Upper lobe of left lung (tissue), 6 donors: ENCODE data around the gene GOLM1. TPM values are rescaled to one million over a fixed set of nuclear protein-coding genes. Genes with fewer than 3 reads are reported as not detected.

ENCODE experiments used
- ATAC-seq, 2 donors: fragments of 200-7000 bp; cut with Tn5 transposase; one replicate each; pipeline ENCODE4 v1.9.1; 2022; ENCODE audit warnings: mild to moderate bottlenecking in 2 of 2, moderate library complexity in 2 of 2; ENCODE audit not compliant: low FRiP score in 2 of 2
- DNase-seq, 2 donors: peaks; one replicate each; pipeline ENCODE4 v3.0.0-alpha.2; 2019 to 2020
- H3K27ac ChIP-seq, 4 donors: fragments of 200-600 bp; sonication (generic); one replicate each; pipeline ENCODE4 v1.5.1; 2016 to 2019
- H3K27me3 ChIP-seq, 4 donors: fragments of 200-600 bp; sonication (generic); one replicate each; pipeline ENCODE4 v1.5.1; 2017 to 2019
- H3K36me3 ChIP-seq, 4 donors: fragments of 200-600 bp; sonication (generic); one replicate each; pipeline ENCODE4 v1.5.1; 2016 to 2019
- H3K4me1 ChIP-seq, 4 donors: fragments of 200-600 bp; sonication (generic); one replicate each; pipeline ENCODE4 v1.5.1; 2018 to 2019
- H3K4me3 ChIP-seq, 4 donors: fragments of 200-600 bp; sonication (generic); one replicate each; pipeline ENCODE4 v1.5.1; 2017 to 2019; ENCODE audit warnings: mild to moderate bottlenecking in 2 of 4, moderate library complexity in 1 of 4
- H3K9me3 ChIP-seq, 4 donors: fragments of 200-600 bp; sonication (generic); one replicate each; pipeline ENCODE4 v1.5.1; 2018 to 2019
- CTCF ChIP-seq, 6 experiments: fragments of 450-650 bp in 4 of 6; fragments of 200-600 bp in 2 of 6; sonication (generic) in 2 of 6; IDR thresholded peaks; one replicate each; pipeline ENCODE4 v1.5.1; 2016 to 2019; ENCODE audit warnings: antibody characterized with exemption in 6 of 6
- EP300 ChIP-seq, 4 donors: sonication (generic); formaldehyde crosslinking; IDR thresholded peaks; one replicate each; pipeline ENCODE4 v1.5.1; 2017; ENCODE audit warnings: antibody characterized with exemption in 4 of 4, control low read depth in 2 of 4
- POLR2A ChIP-seq, 4 donors: fragments of 450-650 bp; IDR thresholded peaks; one replicate each; pipeline ENCODE4 v1.5.1; 2016 to 2017; ENCODE audit warnings: antibody characterized with exemption in 4 of 4, mild to moderate bottlenecking in 2 of 4
- POLR2AphosphoS5 ChIP-seq, 2 donors: sonication (generic); formaldehyde crosslinking; IDR thresholded peaks; one replicate each; pipeline ENCODE4 v1.5.1; 2017; ENCODE audit warnings: antibody characterized with exemption in 2 of 2
- WGBS, 2 donors: methylation state at CpG; one replicate each; pipeline ENCODE4 v1.1.5; 2017 to 2018; 5-methylcytosine and 5-hydroxymethylcytosine counted together
- small RNA-seq, 4 donors: library from RNA; depleted of rRNA; stranded (forward); fragments of <200 nt; gene quantifications; one replicate each; pipeline ENCODE3, GENCODE V24; 2016
- total RNA-seq, 6 donors: library from RNA; depleted of rRNA in 4 of 6; stranded (reverse); fragments of >200 nt in 4 of 6; gene quantifications; one replicate each; pipeline versions ENCODE4 v1.1.0 to v1.2.1, GENCODE V29; 2016 to 2021
- donor health status: DM: no; HTN: no; CAD: no; lungs with moderate emphysema.
- donor health status: DM: no; HTN: yes; CAD: no; lungs with severe emphysema.

GOLM1 gene
- total RNA-seq, 6 donors from 2014 or later = 3.1 to 27.5 (median 15.7) TPM

GRCh38 chr9:85984457-85984856 is 114.9 kb downstream of the GOLM1 start:
- TF ChIP-seq CTCF (IDR thresholded peaks at IDR 0.05) (no peak), EP300 (IDR thresholded peaks at IDR 0.05) (no peak), POLR2AphosphoS5 (IDR thresholded peaks at IDR 0.05) (no peak), POLR2A (IDR thresholded peaks at IDR 0.05) (no peak)
- Histone ChIP-seq H3K27me3 (no peaks in the 10 kb centered on the region), H3K9me3 (no peaks in the 10 kb centered on the region), H3K27ac (no peak overlapping the region), H3K36me3 (peaks cover 2 to 37% (median 23%) of the 10 kb centered on the region in 4 donors), H3K4me3 (no peak overlapping the region), H3K4me1 (no peaks in the 10 kb centered on the region)
- DNase-seq (no peak), ATAC-seq (no peak)
- 94 to 98% methylated on average over 2 of the region's 2 CpGs for WGBS, 2 donors

- H3K27me3 ChIP-seq = no peaks in the 10 kb centered on the region
- H3K4me1 ChIP-seq = no peaks in the 10 kb centered on the region
- ATAC-seq = no peak
- H3K4me3 ChIP-seq = no peak overlapping the region
- DNase-seq = no peak
- WGBS, 2 donors = 88 to 92% methylated on average over 3 of the region's 3 CpGs
- H3K9me3 ChIP-seq = no peaks in the 10 kb centered on the region
- H3K27ac ChIP-seq = no peak overlapping the region
- peaks cover 6 to 55% (median 27%) of the 10 kb centered on the region in 4 donors for H3K36me3 ChIP-seq
- no peak for TF ChIP-seq POLR2AphosphoS5 (IDR thresholded peaks at IDR 0.05)
- TF ChIP-seq CTCF (IDR thresholded peaks at IDR 0.05) = no peak
- no peak for TF ChIP-seq EP300 (IDR thresholded peaks at IDR 0.05)
- TF ChIP-seq POLR2A (IDR thresholded peaks at IDR 0.05) = no peak
Measured at GRCh38 chr9:85981369-85981768, 118.0 kb downstream of the GOLM1 start.

GRCh38 chr9:85978496-85978895 is 120.9 kb downstream of the GOLM1 start:
- 82 to 84% methylated on average over 4 of the region's 4 CpGs for WGBS, 2 donors
- Histone ChIP-seq H3K4me3 (no peak overlapping the region), H3K9me3 (no peaks in the 10 kb centered on the region), H3K27ac (no peak overlapping the region), H3K27me3 (no peaks in the 10 kb centered on the region), H3K4me1 (no peaks in the 10 kb centered on the region), H3K36me3 (peaks cover 6 to 78% (median 27%) of the 10 kb centered on the region in 4 donors)
- ATAC-seq = no peak
- no peak for TF ChIP-seq EP300 (IDR thresholded peaks at IDR 0.05)
- no peak for TF ChIP-seq POLR2A (IDR thresholded peaks at IDR 0.05)
- no peak for TF ChIP-seq POLR2AphosphoS5 (IDR thresholded peaks at IDR 0.05)
- no peak for TF ChIP-seq CTCF (IDR thresholded peaks at IDR 0.05)
- no peak for DNase-seq

Small RNAs within 50 kb of the gene (small RNA-seq; reads per million reads assigned to genes)
- gene AL161447.1 = 0 reads per million in 4 donors

Other genes starting within 250 kb of the GOLM1 start
- gene NAA35, start 158.4 kb downstream of the GOLM1 start, total RNA-seq = 10 to 100 TPM in 5 of 6 donors, 1 to 10 TPM in 1; 9.1 to 25.4 (median 15.5) TPM
- gene C9orf153, start 160.1 kb upstream of the GOLM1 start, total RNA-seq = 1 to 10 TPM in 2 of 6 donors, under 1 TPM in 1, not detected in 3; 0.30 to 1.5 (median 1.0) TPM
- 10 to 100 TPM in 5 of 6 donors, 1 to 10 TPM in 1; 8.0 to 34.1 (median 19.3) TPM for gene ISCA1, start 183.0 kb upstream of the GOLM1 start, total RNA-seq